K562 (cell line): ENCODE measurements around the gene ZNF865. TPM values are rescaled to one million over a fixed set of nuclear protein-coding genes. Genes with fewer than 3 reads are reported as not detected.

Experiments
- EHMT2 ChIP-seq: fragments of 450-650 bp; IDR thresholded peaks from 2 replicates; pipeline ENCODE4 v1.6.1; 2018; ENCODE audit warnings: antibody characterized with exemption
- ESRRA ChIP-seq: fragments of 450-650 bp; IDR thresholded peaks from 2 replicates; pipeline ENCODE4 v1.6.1; 2014; ENCODE audit warnings: low read depth, mild to moderate bottlenecking, moderate library complexity, borderline replicate concordance
- FOXK1 ChIP-seq: sonication (generic); formaldehyde crosslinking; IDR thresholded peaks from 2 replicates; pipeline ENCODE4 v1.8.0; 2022; ENCODE audit warnings: missing genetic modification reagents, mild to moderate bottlenecking, borderline replicate concordance
- FUS ChIP-seq: fragments of 200-400 bp; formaldehyde crosslinking; optimal IDR thresholded peaks from 2 replicates; pipeline ENCODE3; 2017; ENCODE audit warnings: low read depth, low read length
- GATAD2A ChIP-seq: fragments of 450-650 bp; IDR thresholded peaks from 2 replicates; pipeline ENCODE4 v1.6.1; 2017
- HMG20A ChIP-seq: fragments of 450-650 bp; formaldehyde crosslinking; conservative IDR thresholded peaks from 2 replicates; pipeline ENCODE4 v1.4.0; 2020; ENCODE audit warnings: mild to moderate bottlenecking, mixed read lengths
- JUNB ChIP-seq: fragments of 450-650 bp; formaldehyde crosslinking; conservative IDR thresholded peaks from 2 replicates; pipeline ENCODE4 v1.4.0; 2020; ENCODE audit warnings: mild to moderate bottlenecking
- JUND ChIP-seq, 2 experiments: IDR thresholded peaks; 2 replicates in 1 of 2; 3 replicates in 1 of 2; pipeline ENCODE4 v1.6.1; 2011; ENCODE audit warnings: borderline replicate concordance in 2 of 2, low read depth in 2 of 2, low read length in 2 of 2, improper control_type of control experiment in 1 of 2, missing biosample characterization in 1 of 2, missing genetic modification characterization in 1 of 2, missing genetic modification reagents in 1 of 2
- KHSRP ChIP-seq: fragments of 450-650 bp; IDR thresholded peaks from 2 replicates; pipeline ENCODE4 v1.6.1; 2017
- MITF ChIP-seq: IDR thresholded peaks from 2 replicates; pipeline ENCODE4 v1.6.1; 2014; ENCODE audit warnings: antibody characterized with exemption
- NR2C2 ChIP-seq, 2 experiments: fragments of 200-800 bp in 1 of 2; sonication (Bioruptor generic) in 1 of 2; sonication (generic) in 1 of 2; formaldehyde crosslinking in 1 of 2; IDR thresholded peaks; 2 replicates each; pipeline versions ENCODE4 v1.6.1 to v1.8.0; 2016 to 2022; ENCODE audit warnings: mild to moderate bottlenecking in 1 of 2, missing compliant biosample characterization in 1 of 2, missing genetic modification characterization in 1 of 2, missing genetic modification reagents in 1 of 2
- NRF1 ChIP-seq, 2 experiments: fragments of 450-650 bp; IDR thresholded peaks in 1 of 2; conservative IDR thresholded peaks in 1 of 2; 2 replicates each; pipeline ENCODE4 v1.6.1; 2014; ENCODE audit warnings: mild to moderate bottlenecking in 2 of 2
- PYGO2 ChIP-seq: fragments of 450-650 bp; IDR thresholded peaks from 2 replicates; pipeline ENCODE4 v1.6.1; 2016; ENCODE audit warnings: mild to moderate bottlenecking, missing genetic modification characterization, moderate library complexity, missing compliant biosample characterization
- SIX5 ChIP-seq, 2 experiments: IDR thresholded peaks; 2 replicates each; pipeline ENCODE4 v1.6.1; 2011; ENCODE audit warnings: low read length in 2 of 2, borderline replicate concordance in 1 of 2, low read depth in 1 of 2, mild to moderate bottlenecking in 1 of 2, moderate library complexity in 1 of 2; ENCODE audit not compliant: insufficient read depth in 1 of 2
- SMAD2 ChIP-seq: fragments of 150-350 bp; IDR thresholded peaks from 2 replicates; pipeline ENCODE4 v1.6.1; 2014; ENCODE audit warnings: low read depth, mild to moderate bottlenecking, low read length
- SMAD4 ChIP-seq: fragments of 250-450 bp; sonication (Bioruptor Pico); conservative IDR thresholded peaks from 2 replicates; pipeline ENCODE4 v1.8.0; 2021; ENCODE audit warnings: inconsistent platforms, mild to moderate bottlenecking, moderate library complexity
- SNRNP70 ChIP-seq: fragments of 200-400 bp; formaldehyde crosslinking; optimal IDR thresholded peaks from 2 replicates; pipeline ENCODE3; 2017; ENCODE audit warnings: low read depth, low read length
- ZFX ChIP-seq: sonication (generic); formaldehyde crosslinking; IDR thresholded peaks from 2 replicates; pipeline ENCODE4 v1.8.0; 2022; ENCODE audit warnings: mild to moderate bottlenecking, missing genetic modification reagents, moderate library complexity
- ZNF174 ChIP-seq: fragments of 250-450 bp; sonication (Bioruptor Pico); IDR thresholded peaks from 2 replicates; pipeline ENCODE4 v1.4.0; 2020; ENCODE audit warnings: mild to moderate bottlenecking
- ZNF184 ChIP-seq: sonication (generic); formaldehyde crosslinking; IDR thresholded peaks from 2 replicates; pipeline ENCODE4 v1.5.0; 2020; ENCODE audit warnings: missing genetic modification reagents
- ZSCAN29 ChIP-seq: fragments of 450-650 bp; IDR thresholded peaks from 2 replicates; pipeline ENCODE4 v1.6.1; 2017
- polyA plus RNA-seq, 8 experiments: library from polyadenylated mRNA; depleted of rRNA in 4 of 8; stranded (reverse) in 5 of 8; unstranded in 3 of 8; fragments of >200 nt; fragmentation: Nextera tagmentation in 2 of 8; fragmentation: Illumina TruSeq in 1 of 8; extraction: Ambion mirVana in 2 of 8; extraction: Trizol in 1 of 8; gene quantifications; 2 replicates each; pipeline versions ENCODE4 v1.2.1 to v1.2.3, GENCODE V29; 2011 to 2014; ENCODE audit warnings: inconsistent platforms in 1 of 8, missing spikeins in 1 of 8
- total RNA-seq, 7 experiments: library from RNA; depleted of rRNA in 6 of 7; stranded (reverse); fragments of >200 nt in 6 of 7; fragmentation: Illumina TruSeq in 2 of 7; extraction: Trizol in 2 of 7; gene quantifications; 2 replicates each; pipeline versions ENCODE4 v1.2.1 to v1.2.3, GENCODE V29; 2011 to 2021; ENCODE audit warnings: low replicate concordance in 1 of 7
- TF ChIP-seq, protein P1 (sequence below): fragments of 450-650 bp; formaldehyde crosslinking; IDR thresholded peaks from 2 replicates; pipeline ENCODE4 v1.4.0; 2020; ENCODE audit warnings: mild to moderate bottlenecking
- TF ChIP-seq, protein P2 (sequence below): fragments of 450-650 bp; formaldehyde crosslinking; IDR thresholded peaks from 2 replicates; pipeline ENCODE4 v1.4.0; 2020; ENCODE audit warnings: mild to moderate bottlenecking, moderate library complexity
- TF ChIP-seq, protein P3 (sequence below), 2 experiments: fragments of 450-650 bp; conservative IDR thresholded peaks; 2 replicates each; pipeline ENCODE4 v1.6.1; 2017; ENCODE audit warnings: mild to moderate bottlenecking in 2 of 2, moderate library complexity in 2 of 2

The ZNF865 gene
- total and polyA plus RNA-seq, 9 of the 15 experiments (the other 6 are each of a cell fraction or from before 2014, with no cell fraction given), result 0.40 to 18.8 (median 1.6) TPM; not detected in 2

DNA sequence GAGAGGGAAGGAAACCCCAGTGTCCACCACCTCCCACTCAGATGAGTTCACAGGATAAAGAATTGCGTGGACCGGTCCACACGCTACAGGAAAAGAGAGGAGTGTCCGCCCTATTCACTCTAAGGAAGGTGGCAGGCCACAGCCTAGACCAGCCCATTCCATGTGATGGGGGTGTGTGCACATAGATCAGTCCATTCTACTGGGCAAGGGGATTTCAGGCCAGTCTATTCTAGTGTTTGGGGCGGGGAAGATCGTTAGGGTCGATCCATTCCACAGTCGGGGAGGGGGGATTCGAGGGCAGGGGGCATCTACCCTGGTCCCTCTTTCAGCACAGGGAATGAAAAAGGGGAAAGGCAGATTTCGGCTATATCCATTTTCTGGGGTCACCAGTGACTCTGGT, 13.9 kb upstream of the ZNF865 start (continued):
- TF ChIP-seq, protein P1, sequence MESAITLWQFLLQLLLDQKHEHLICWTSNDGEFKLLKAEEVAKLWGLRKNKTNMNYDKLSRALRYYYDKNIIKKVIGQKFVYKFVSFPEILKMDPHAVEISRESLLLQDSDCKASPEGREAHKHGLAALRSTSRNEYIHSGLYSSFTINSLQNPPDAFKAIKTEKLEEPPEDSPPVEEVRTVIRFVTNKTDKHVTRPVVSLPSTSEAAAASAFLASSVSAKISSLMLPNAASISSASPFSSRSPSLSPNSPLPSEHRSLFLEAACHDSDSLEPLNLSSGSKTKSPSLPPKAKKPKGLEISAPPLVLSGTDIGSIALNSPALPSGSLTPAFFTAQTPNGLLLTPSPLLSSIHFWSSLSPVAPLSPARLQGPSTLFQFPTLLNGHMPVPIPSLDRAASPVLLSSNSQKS (CRISPR knock-in tag), result no peak
- TF ChIP-seq, protein P2, sequence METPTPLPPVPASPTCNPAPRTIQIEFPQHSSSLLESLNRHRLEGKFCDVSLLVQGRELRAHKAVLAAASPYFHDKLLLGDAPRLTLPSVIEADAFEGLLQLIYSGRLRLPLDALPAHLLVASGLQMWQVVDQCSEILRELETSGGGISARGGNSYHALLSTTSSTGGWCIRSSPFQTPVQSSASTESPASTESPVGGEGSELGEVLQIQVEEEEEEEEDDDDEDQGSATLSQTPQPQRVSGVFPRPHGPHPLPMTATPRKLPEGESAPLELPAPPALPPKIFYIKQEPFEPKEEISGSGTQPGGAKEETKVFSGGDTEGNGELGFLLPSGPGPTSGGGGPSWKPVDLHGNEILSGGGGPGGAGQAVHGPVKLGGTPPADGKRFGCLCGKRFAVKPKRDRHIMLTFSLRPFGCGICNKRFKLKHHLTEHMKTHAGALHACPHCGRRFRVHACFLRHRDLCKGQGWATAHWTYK (CRISPR knock-in tag), result no peak
- TF ChIP-seq SMAD4, result no peak
- no peak for TF ChIP-seq ESRRA
- peak; percentile 59; the same call in 1 of the 2 replicates for TF ChIP-seq JUND (IDR thresholded peaks at IDR 0.05; ENCODE audit: borderline replicate concordance, low read depth, low read length)
- TF ChIP-seq JUND (tag; IDR thresholded peaks at IDR 0.05; ENCODE audit: borderline replicate concordance, low read depth, low read length), result no peak
- TF ChIP-seq HMG20A (CRISPR knock-in tag), result no peak
- TF ChIP-seq EHMT2, result no peak
- TF ChIP-seq SNRNP70, result no peak
- TF ChIP-seq NRF1 (conservative IDR thresholded peaks at IDR 0.05 in 1 of 2, IDR thresholded peaks at IDR 0.05 in 1 of 2), result no peak
- TF ChIP-seq SIX5 (IDR thresholded peaks at IDR 0.05; ENCODE audit: borderline replicate concordance in 1 of 2, insufficient read depth in 1 of 2, low read depth in 1 of 2, low read length in 2 of 2), result peak; percentile 9 to 24; a peak in 2 of 4 replicates
- no peak for TF ChIP-seq PYGO2 (tag)
- TF ChIP-seq ZNF174 (CRISPR knock-in tag), result no peak
- no peak for TF ChIP-seq MITF
- no peak for TF ChIP-seq ZSCAN29
- TF ChIP-seq FOXK1 (CRISPR knock-in tag), result no peak
- no peak for TF ChIP-seq JUNB (CRISPR knock-in tag)
- TF ChIP-seq ZFX (CRISPR knock-in tag), result no peak
- TF ChIP-seq NR2C2 (CRISPR knock-in tag; IDR thresholded peaks at IDR 0.05), result no peak
- TF ChIP-seq NR2C2 (tag; IDR thresholded peaks at IDR 0.05), result no peak
- no peak for TF ChIP-seq FUS
- TF ChIP-seq GATAD2A, result no peak
- no peak for TF ChIP-seq SMAD2
- TF ChIP-seq ZNF184, result no peak
- TF ChIP-seq, protein P3, sequence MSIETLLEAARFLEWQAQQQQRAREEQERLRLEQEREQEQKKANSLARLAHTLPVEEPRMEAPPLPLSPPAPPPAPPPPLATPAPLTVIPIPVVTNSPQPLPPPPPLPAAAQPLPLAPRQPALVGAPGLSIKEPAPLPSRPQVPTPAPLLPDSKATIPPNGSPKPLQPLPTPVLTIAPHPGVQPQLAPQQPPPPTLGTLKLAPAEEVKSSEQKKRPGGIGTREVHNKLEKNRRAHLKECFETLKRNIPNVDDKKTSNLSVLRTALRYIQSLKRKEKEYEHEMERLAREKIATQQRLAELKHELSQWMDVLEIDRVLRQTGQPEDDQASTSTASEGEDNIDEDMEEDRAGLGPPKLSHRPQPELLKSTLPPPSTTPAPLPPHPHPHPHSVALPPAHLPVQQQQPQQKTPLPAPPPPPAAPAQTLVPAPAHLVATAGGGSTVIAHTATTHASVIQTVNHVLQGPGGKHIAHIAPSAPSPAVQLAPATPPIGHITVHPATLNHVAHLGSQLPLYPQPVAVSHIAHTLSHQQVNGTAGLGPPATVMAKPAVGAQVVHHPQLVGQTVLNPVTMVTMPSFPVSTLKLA (conservative IDR thresholded peaks at IDR 0.05), result no peak
- TF ChIP-seq KHSRP, result no peak
